Posterior vena cava (tissue), 2 donors: ENCODE results near the gene SH3TC1. TPM values are rescaled to one million over a fixed set of nuclear protein-coding genes. Genes with fewer than 3 reads are reported as not detected.

Source experiments
- DNase-seq: peaks from one replicate; pipeline ENCODE4 v3.0.0-alpha.2; 2020; ENCODE audit warnings: low spot score
- intact Hi-C, 2 donors: fragments of 100-400 bp; cut with DNase I; formaldehyde crosslinking; loops; one replicate each; pipeline versions ENCODE4 v1.14.1 to v1.14.2; 2022 to 2023
- total RNA-seq, 2 donors: library from RNA; stranded (reverse); fragmentation: NEBNext Ultra II Directional; extraction: Animal tissue kit (Norgen Biotek cat#: 25700); gene quantifications; one replicate each; pipeline ENCODE4 v1.2.1, GENCODE V29; 2021
- donor health status: DM: yes; HTN: yes; CAD: no.
- donor health status: DM: yes; HTN: yes; CAD: no.

The SH3TC1 gene
- total RNA-seq, 2 donors from 2014 or later = 36.6 to 45.1 TPM

GRCh38 chr4:8235686-8236085 lies 36.6 kb downstream of the SH3TC1 start:
- intact Hi-C loops = loop anchor here in 1 of 2 donors (2.0 kb wide), 1 partner anchor 169 kb away; no protein-coding TSS in a partner anchor
- DNase-seq = no peak

- DNase-seq = no peak
- intact Hi-C loops = loop anchor here in 1 of 2 donors (2.0 kb wide), 1 partner anchor 168 kb away; no protein-coding TSS in a partner anchor
Measured at GRCh38 chr4:8236106-8236919, 37.2 kb downstream of the SH3TC1 start.

- intact Hi-C loops = loop anchor here in 1 of 2 donors (2.0 kb wide), 1 partner anchor 168 kb away; no protein-coding TSS in a partner anchor
- DNase-seq = no peak
Measured at GRCh38 chr4:8236920-8237195, 37.8 kb downstream of the SH3TC1 start.

GRCh38 chr4:8237256-8237989 lies 38.3 kb downstream of the SH3TC1 start:
- intact Hi-C loops = loop anchor here in 1 of 2 donors (2.0 kb wide), 1 partner anchor 167 kb away; no protein-coding TSS in a partner anchor

GRCh38 chr4:8238036-8238511 lies 39.0 kb downstream of the SH3TC1 start:
- intact Hi-C loops = no loop called here
- no peak for DNase-seq

More at GRCh38 chr4:8237256-8237989, 38.3 kb downstream of the SH3TC1 start:
- DNase-seq = no peak

GRCh38 chr4:8238515-8239053 lies 39.5 kb downstream of the SH3TC1 start:
- intact Hi-C loops = no loop called here
- no peak for DNase-seq

GRCh38 chr4:8239226-8239625 lies 40.1 kb downstream of the SH3TC1 start:
- DNase-seq = no peak
- intact Hi-C loops = no loop called here

- no peak for DNase-seq
- intact Hi-C loops = loop anchor here in 1 of 2 donors (1.0 kb wide), 1 partner anchor 164 kb away; no protein-coding TSS in a partner anchor
Measured at GRCh38 chr4:8239661-8240060, 40.6 kb downstream of the SH3TC1 start.

GRCh38 chr4:8240211-8241041 lies 41.3 kb downstream of the SH3TC1 start:
- intact Hi-C loops = loop anchor here in 1 of 2 donors (1.0 kb wide), 1 partner anchor 163 kb away; no protein-coding TSS in a partner anchor
- no peak for DNase-seq

GRCh38 chr4:8241211-8241779 lies 42.2 kb downstream of the SH3TC1 start:
- intact Hi-C loops = no loop called here

GRCh38 chr4:8241895-8242696 lies 43.0 kb downstream of the SH3TC1 start:
- intact Hi-C loops = loop anchor here in 1 of 2 donors (2.0 kb wide), 1 partner anchor 53 kb away; no protein-coding TSS in a partner anchor
- peak; percentile 97 for DNase-seq

More at GRCh38 chr4:8241211-8241779, 42.2 kb downstream of the SH3TC1 start:
- no peak for DNase-seq

GRCh38 chr4:8242782-8243560 lies 43.9 kb downstream of the SH3TC1 start:
- intact Hi-C loops = loop anchor here in 1 of 2 donors (2.0 kb wide), 1 partner anchor 52 kb away; no protein-coding TSS in a partner anchor
- DNase-seq = no peak

- intact Hi-C loops = no loop called here
- DNase-seq = no peak
Measured at GRCh38 chr4:8244001-8244757, 45.1 kb downstream of the SH3TC1 start.

- DNase-seq = no peak
- intact Hi-C loops = no loop called here
Measured at GRCh38 chr4:8244931-8245460, 45.9 kb downstream of the SH3TC1 start.

- intact Hi-C loops = no loop called here
- DNase-seq = no peak
Measured at GRCh38 chr4:8245884-8246833, 47.1 kb downstream of the SH3TC1 start.
